Activated B cell treated with CpG ODN at 0.5 μM for 24 hours (primary cell): Measurements from ENCODE around the gene GCNT3. TPM values are rescaled to one million over a fixed set of nuclear protein-coding genes. Genes with fewer than 3 reads are reported as not detected.

Experiments used
- ATAC-seq: fragments of 200-7000 bp; cut with Tn5 transposase; one replicate; pipeline ENCODE4 v1.10.0; 2021; ENCODE audit warnings: low read depth, mild to moderate bottlenecking, moderate library complexity
- CTCF ChIA-PET: fragments of 350-600 bp; sonication (Branson Sonifier 250); formaldehyde crosslinking; loops from one replicate; lab custom pipeline; 2021; ENCODE audit warnings: antibody characterized with exemption; lab: Charles Lee
- POLR2A ChIA-PET: fragments of 350-600 bp; sonication (Branson Sonifier 250); formaldehyde crosslinking; loops from one replicate; lab custom pipeline; 2021; ENCODE audit warnings: antibody characterized with exemption; lab: Charles Lee
- DNase-seq: peaks from one replicate; pipeline ENCODE4 v3.0.0; 2022
- H3K27ac Mint-ChIP-seq: one replicate; pipeline ENCODE4 v1.8.0; 2020; ENCODE audit warnings: mixed read lengths
- H3K27me3 Mint-ChIP-seq: one replicate; pipeline ENCODE4 v1.8.0; 2021; ENCODE audit warnings: mixed read lengths
- H3K36me3 Mint-ChIP-seq: one replicate; pipeline ENCODE4 v1.8.0; 2021; ENCODE audit warnings: low read depth, mixed read lengths
- H3K4me1 Mint-ChIP-seq: one replicate; pipeline ENCODE4 v1.8.0; 2021; ENCODE audit warnings: mixed read lengths
- H3K4me3 Mint-ChIP-seq: one replicate; pipeline ENCODE4 v1.8.0; 2020; ENCODE audit warnings: mild to moderate bottlenecking, mixed read lengths
- H3K9me3 Mint-ChIP-seq: one replicate; pipeline ENCODE4 v1.8.0; 2020; ENCODE audit warnings: mixed read lengths
- CTCF ChIP-seq: fragments of 200-600 bp; IDR thresholded peaks from one replicate; pipeline ENCODE4 v1.8.0; 2022; ENCODE audit warnings: antibody characterized with exemption, mild to moderate bottlenecking
- intact Hi-C: fragments of 100-400 bp; cut with micrococcal nuclease; formaldehyde crosslinking; loops from one replicate; pipeline ENCODE4 v1.15.1; 2024
- total RNA-seq: library from RNA; stranded (reverse); gene quantifications from 2 replicates; pipeline ENCODE4 v1.2.3, GENCODE V29; 2022

Gene GCNT3
- total RNA-seq, 1 donor from 2014 or later: not detected

- no peak overlapping the region for H3K27ac Mint-ChIP-seq
- ATAC-seq: no peak
- H3K9me3 Mint-ChIP-seq: no peaks in the 10 kb centered on the region
- DNase-seq: no peak
- H3K4me1 Mint-ChIP-seq: no peaks in the 10 kb centered on the region
- no peak overlapping the region for H3K4me3 Mint-ChIP-seq
- TF ChIP-seq CTCF: no peak
- no peaks in the 10 kb centered on the region for H3K27me3 Mint-ChIP-seq
- ChIA-PET CTCF (interaction anchor here (1.2 kb wide), 1 partner anchor 115 kb away, joined by 3 read pairs; no protein-coding TSS in a partner anchor), POLR2A (no interaction called here)
- H3K36me3 Mint-ChIP-seq: peaks cover 50% of the 10 kb centered on the region
- intact Hi-C loops: loop anchor here (5.0 kb wide), 1 partner anchor 380 kb away; no protein-coding TSS in a partner anchor
Observed at GRCh38 chr15:59647085-59647484, 35.5 kb downstream of the GCNT3 start.

- ATAC-seq: no peak
- DNase-seq: no peak
- POLR2A ChIA-PET: interaction anchor here (0.8 kb wide), 1 partner anchor 39 kb away, joined by 3 read pairs; the partner anchor contains the start of gene BNIP2
- TF ChIP-seq CTCF: no peak
- Mint-ChIP-seq H3K27me3 (no peaks in the 10 kb centered on the region), H3K27ac (no peak overlapping the region), H3K9me3 (no peaks in the 10 kb centered on the region), H3K4me1 (peaks cover 6% of the 10 kb centered on the region), H3K4me3 (no peak overlapping the region), H3K36me3 (peaks cover 52% of the 10 kb centered on the region)
- CTCF ChIA-PET: interaction anchor here (1.0 kb wide), 2 partner anchors 23 to 116 kb away, joined by 3 read pairs; no protein-coding TSS in a partner anchor
- intact Hi-C loops: loop anchor here (5.0 to 10.0 kb wide), 2 partner anchors 382 to 875 kb away; partner anchors contain the start of gene MINDY2
Observed at GRCh38 chr15:59649603-59650002, 38.0 kb downstream of the GCNT3 start.

GRCh38 chr15:59654046-59654445, 42.5 kb downstream of the GCNT3 start:
- Mint-ChIP-seq H3K36me3 (peaks cover 31% of the 10 kb centered on the region), H3K4me3 (no peak overlapping the region), H3K9me3 (no peaks in the 10 kb centered on the region), H3K27ac (no peak overlapping the region), H3K4me1 (peaks cover 11% of the 10 kb centered on the region), H3K27me3 (no peaks in the 10 kb centered on the region)
- TF ChIP-seq CTCF: no peak
- POLR2A ChIA-PET: interaction anchor here (1.5 kb wide), 1 partner anchor 36 kb away, joined by 4 read pairs; the partner anchor contains the start of gene BNIP2
- DNase-seq: no peak
- CTCF ChIA-PET: interaction anchor here (1.5 kb wide), 1 partner anchor 121 kb away, joined by 3 read pairs; no protein-coding TSS in a partner anchor
- intact Hi-C loops: loop anchor here (10.0 kb wide), 1 partner anchor 879 kb away; the partner anchor contains the start of gene MINDY2
- ATAC-seq: no peak

GRCh38 chr15:59656897-59657634, 45.5 kb downstream of the GCNT3 start, which contains the start of gene GTF2A2:
TSS of gene GTF2A2 (minus strand) at chr15:59657515. CDS start at chr15:59652277, 5,238 bp downstream.
- Mint-ChIP-seq H3K27ac (peak within 1 kb of the TSS; percentile 82), H3K4me1 (peaks cover 14% of the 10 kb centered on the region), H3K9me3 (no peaks in the 10 kb centered on the region), H3K4me3 (no peak within 1 kb of the TSS), H3K27me3 (no peaks in the 10 kb centered on the region), H3K36me3 (peaks cover 34% of the 10 kb centered on the region)
- no peak for TF ChIP-seq CTCF
- ATAC-seq (peak; percentile 100), DNase-seq (peak; percentile 91)
- POLR2A ChIA-PET: interaction anchor here (0.6 to 1.5 kb wide), 8 partner anchors 22 to 725 kb away, joined by 3 to 25 read pairs (median 3); partner anchors contain the start of gene BNIP2
- CTCF ChIA-PET: interaction anchor here (0.7 to 1.6 kb wide), 4 partner anchors 11 to 128 kb away, joined by 3 to 5 read pairs (median 4); no protein-coding TSS in a partner anchor
- intact Hi-C loops: loop anchor here (1.0 to 10.0 kb wide), 6 partner anchors 32 to 882 kb away; partner anchors contain the start of genes BNIP2, MINDY2, RNF111 and SLTM
